GM12865 (cell line): ENCODE results near the gene PPA1.

Source experiments
- DNase-seq: peaks from one replicate; pipeline ENCODE4 v3.0.0; 2010; ENCODE audit warnings: low read depth
- H3K4me3 ChIP-seq: 2 replicates; pipeline ENCODE4 v1.5.1; 2011; ENCODE audit warnings: mild to moderate bottlenecking, low read depth, low read length, control low read depth
- CTCF ChIP-seq: IDR thresholded peaks from 2 replicates; pipeline ENCODE4 v1.5.1; 2011; ENCODE audit warnings: low read length, control low read depth, low read depth, inconsistent platforms; ENCODE audit not compliant: insufficient read depth; ENCODE audit errors: missing control alignments

The PPA1 gene

GRCh38 chr10:70178139-70178725, 55.0 kb downstream of the PPA1 start:
- DNase-seq = no peak
- no peak for TF ChIP-seq CTCF
- H3K4me3 ChIP-seq = no peak overlapping the region

- no peak for TF ChIP-seq CTCF
- no peak for DNase-seq
- no peak overlapping the region for H3K4me3 ChIP-seq
These were observed 56.8 kb downstream of the PPA1 start for GRCh38 chr10:70176441-70176840.

GRCh38 chr10:70175516-70175915, 57.7 kb downstream of the PPA1 start:
- no peak for TF ChIP-seq CTCF
- H3K4me3 ChIP-seq = no peak overlapping the region
- DNase-seq = no peak

GRCh38 chr10:70174058-70174741, 59.0 kb downstream of the PPA1 start:
- H3K4me3 ChIP-seq = no peak overlapping the region
- no peak for TF ChIP-seq CTCF
- DNase-seq = peak; percentile 51

GRCh38 chr10:70169649-70170364, 63.4 kb downstream of the PPA1 start:
- H3K4me3 ChIP-seq = peak overlapping the region; percentile 99

GRCh38 chr10:70169011-70169410, 64.2 kb downstream of the PPA1 start:
- H3K4me3 ChIP-seq = peak overlapping the region; percentile 99
- no peak for TF ChIP-seq CTCF
- no peak for DNase-seq

More at GRCh38 chr10:70169649-70170364, 63.4 kb downstream of the PPA1 start:
- TF ChIP-seq CTCF = no peak
- no peak for DNase-seq
